CD4-positive, alpha-beta T cell (primary cell): ENCODE data around the gene NUP62. TPM values are rescaled to one million over a fixed set of nuclear protein-coding genes. Genes with fewer than 3 reads are reported as not detected.

Experiments used
- ATAC-seq: fragments of 200-7000 bp; cut with Tn5 transposase; one replicate; pipeline ENCODE4 v1.10.0; 2022; ENCODE audit warnings: mild to moderate bottlenecking; ENCODE audit not compliant: poor library complexity
- CTCF ChIA-PET: fragments of 350-600 bp; sonication (Branson Sonifier 250); formaldehyde crosslinking; loops from one replicate; lab custom pipeline; 2021; ENCODE audit warnings: antibody characterized with exemption, inconsistent platforms; lab: Charles Lee
- POLR2A ChIA-PET: fragments of 350-600 bp; sonication (Branson Sonifier 250); formaldehyde crosslinking; loops from one replicate; lab custom pipeline; 2021; ENCODE audit warnings: antibody characterized with exemption, inconsistent platforms; lab: Charles Lee
- DNase-seq, 14 experiments: peaks; one replicate each; pipeline ENCODE4 v3.0.0-alpha.2; 2013 to 2020; ENCODE audit warnings: mixed read lengths in 2 of 14
- H3K27ac ChIP-seq, 2 donors: one replicate each; pipeline versions ENCODE4 v1.5.1 to v1.7.0; 2013; ENCODE audit warnings: low read length in 2 of 2, low read depth in 1 of 2, mild to moderate bottlenecking in 1 of 2
- H3K27me3 ChIP-seq, 2 experiments: 1 replicate in 1 of 2; 2 replicates in 1 of 2; pipeline versions ENCODE4 v1.6.1 to v1.7.0; 2013; ENCODE audit warnings: low read length in 2 of 2, control low read depth in 1 of 2, mild to moderate bottlenecking in 1 of 2, moderate library complexity in 1 of 2; ENCODE audit not compliant: insufficient read depth in 2 of 2, control insufficient read depth in 1 of 2
- H3K36me3 ChIP-seq: one replicate; pipeline ENCODE4 v1.6.1; 2013; ENCODE audit warnings: low read length, control low read depth; ENCODE audit not compliant: insufficient read depth
- H3K4me1 ChIP-seq: one replicate; pipeline ENCODE4 v1.6.1; 2013; ENCODE audit warnings: low read length, control low read depth; ENCODE audit not compliant: insufficient read depth
- H3K4me3 ChIP-seq: one replicate; pipeline ENCODE4 v1.5.1; 2013; ENCODE audit warnings: mild to moderate bottlenecking, low read length, moderate library complexity
- H3K9me3 ChIP-seq, 2 experiments: 1 replicate in 1 of 2; 2 replicates in 1 of 2; pipeline versions ENCODE4 v1.6.1 to v1.7.0; 2013; ENCODE audit warnings: low read length in 2 of 2, mild to moderate bottlenecking in 2 of 2, control low read depth in 1 of 2, moderate library complexity in 1 of 2; ENCODE audit not compliant: control insufficient read depth in 1 of 2, insufficient read depth in 1 of 2
- H3K27ac Mint-ChIP-seq: one replicate; pipeline ENCODE4 v1.8.0; 2020; ENCODE audit warnings: mixed read lengths
- H3K27me3 Mint-ChIP-seq: one replicate; pipeline ENCODE4 v1.8.0; 2021; ENCODE audit warnings: mixed read lengths
- H3K36me3 Mint-ChIP-seq: one replicate; pipeline ENCODE4 v1.8.0; 2021; ENCODE audit warnings: low read depth, mixed read lengths
- H3K4me1 Mint-ChIP-seq: one replicate; pipeline ENCODE4 v1.8.0; 2021; ENCODE audit warnings: low read depth, mixed read lengths
- H3K4me3 Mint-ChIP-seq: one replicate; pipeline ENCODE4 v1.8.0; 2020; ENCODE audit warnings: mild to moderate bottlenecking, mixed read lengths
- H3K9me3 Mint-ChIP-seq: one replicate; pipeline ENCODE4 v1.8.0; 2020; ENCODE audit warnings: mixed read lengths
- CTCF ChIP-seq: fragments of 200-600 bp; IDR thresholded peaks from one replicate; pipeline ENCODE4 v1.8.0; 2022; ENCODE audit warnings: antibody characterized with exemption, mild to moderate bottlenecking
- intact Hi-C, 2 experiments: fragments of 100-400 bp; cut with DNase I in 1 of 2; cut with micrococcal nuclease in 1 of 2; formaldehyde crosslinking; loops; one replicate each; pipeline versions ENCODE4 v1.15.1 to v1.9.0; 2023 to 2025; cut with DNase I, micrococcal nuclease
- total RNA-seq, 174 experiments: library from RNA in 2 of 174; stranded (reverse) in 2 of 174; gene quantifications; one replicate each; pipeline ENCODE4 v1.2.3 and lab custom pipeline; 2021 to 2026

Gene NUP62
- total RNA-seq, 2 experiments from 2014 or later: 19.2 to 21.7 TPM

DNA sequence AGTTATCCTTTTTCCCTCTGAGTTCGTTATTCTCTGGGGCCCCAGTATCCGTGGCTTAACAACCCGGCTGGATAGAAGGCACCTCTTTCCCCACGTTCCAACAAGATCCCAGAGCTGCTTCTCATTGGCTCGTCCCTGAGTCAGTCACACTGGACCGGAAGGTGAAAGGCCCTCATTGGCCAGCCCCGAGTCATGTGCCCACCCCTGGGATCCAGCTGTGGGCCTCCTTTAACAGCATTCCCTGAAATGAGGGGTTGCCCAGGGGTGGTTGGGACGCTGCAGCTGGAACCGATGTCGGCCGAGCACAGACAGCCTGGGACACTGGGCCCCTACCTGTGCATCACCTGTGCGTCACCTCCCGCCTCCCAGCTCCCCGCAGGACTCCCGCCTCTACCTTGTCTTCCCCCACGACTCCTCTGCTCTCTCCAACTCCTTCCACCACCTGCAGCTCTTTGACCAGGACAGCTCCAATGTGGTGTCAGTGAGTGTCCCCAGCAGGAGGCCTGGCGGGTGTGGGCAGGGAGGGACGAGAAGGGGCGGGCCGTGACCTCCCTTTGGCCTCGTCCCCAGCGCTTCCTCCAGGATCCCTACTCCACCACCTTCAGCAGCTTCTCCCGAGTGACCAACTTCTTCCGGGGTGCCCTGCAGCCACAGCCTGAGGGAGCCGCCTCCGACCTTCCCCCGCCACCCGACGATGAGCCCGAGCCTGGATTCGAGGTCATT, 47.5 kb downstream of the NUP62 start:
- Histone ChIP-seq H3K36me3 (peaks cover 74% of the 10 kb centered on the region), H3K27me3 (no peaks in the 10 kb centered on the region), H3K4me1 (peaks cover 23% of the 10 kb centered on the region), H3K4me3 (no peak overlapping the region), H3K27ac (no peak overlapping the region), H3K9me3 (peaks cover 0 to 3% of the 10 kb centered on the region in 2 experiments)
- no peak for DNase-seq
- TF ChIP-seq CTCF: no peak
- ATAC-seq: no peak
- no peaks in the 10 kb centered on the region for H3K27me3 Mint-ChIP-seq
- peaks cover 13% of the 10 kb centered on the region for H3K4me1 Mint-ChIP-seq
- CTCF ChIA-PET: no interaction called here
- H3K4me3 Mint-ChIP-seq: no peak overlapping the region
- intact Hi-C loops: no loop called here
- H3K36me3 Mint-ChIP-seq: peaks cover 64% of the 10 kb centered on the region
- H3K27ac Mint-ChIP-seq: no peak overlapping the region
- no peaks in the 10 kb centered on the region for H3K9me3 Mint-ChIP-seq
- POLR2A ChIA-PET: no interaction called here

DNA sequence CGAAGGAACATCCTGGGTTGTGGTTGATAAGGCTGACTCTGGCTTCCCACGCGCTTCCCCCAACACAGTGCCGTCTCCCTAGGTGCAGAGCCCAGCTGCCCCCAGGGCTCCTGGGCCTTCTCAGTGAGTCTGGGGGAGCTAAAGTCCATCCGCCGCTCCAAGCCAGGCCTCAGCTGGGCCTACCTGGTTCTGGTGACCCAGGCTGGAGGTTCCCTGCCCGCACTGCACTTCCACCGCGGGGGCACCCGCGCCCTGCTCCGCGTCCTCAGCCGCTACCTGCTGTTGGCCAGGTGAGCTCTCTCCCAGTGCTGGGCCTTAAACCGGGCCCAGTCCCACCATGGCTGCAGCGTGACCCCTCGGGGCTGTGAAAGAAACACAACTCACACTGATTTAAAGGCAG, 48.1 kb downstream of the NUP62 start:
- peaks cover 60% of the 10 kb centered on the region for H3K36me3 Mint-ChIP-seq

GRCh38 chr19:49880162-49880869, 49.0 kb downstream of the NUP62 start:
- H3K4me1 Mint-ChIP-seq: peaks cover 18% of the 10 kb centered on the region
- DNase-seq (no peak), ATAC-seq (no peak)
- H3K9me3 ChIP-seq: peaks cover 0 to 3% of the 10 kb centered on the region in 2 experiments
- peaks cover 66% of the 10 kb centered on the region for H3K36me3 ChIP-seq
- no peak overlapping the region for H3K27ac Mint-ChIP-seq
- intact Hi-C loops: no loop called here
- H3K4me1 ChIP-seq: peaks cover 30% of the 10 kb centered on the region
- H3K27ac ChIP-seq: no peak overlapping the region
- H3K27me3 Mint-ChIP-seq: no peaks in the 10 kb centered on the region
- H3K4me3 ChIP-seq: no peak overlapping the region
- no peak for TF ChIP-seq CTCF
- H3K27me3 ChIP-seq: no peaks in the 10 kb centered on the region
- ChIA-PET POLR2A (no interaction called here), CTCF (no interaction called here)
- H3K36me3 Mint-ChIP-seq: peaks cover 56% of the 10 kb centered on the region
- peak overlapping the region; percentile 5 for H3K4me3 Mint-ChIP-seq
- H3K9me3 Mint-ChIP-seq: no peaks in the 10 kb centered on the region

More for the DNA sequence above, 48.1 kb downstream of the NUP62 start:
- DNase-seq: no peak
- no peak overlapping the region for H3K4me3 Mint-ChIP-seq
- no peaks in the 10 kb centered on the region for H3K27me3 Mint-ChIP-seq
- Histone ChIP-seq H3K9me3 (peaks cover 0 to 3% of the 10 kb centered on the region in 2 experiments), H3K4me3 (no peak overlapping the region), H3K27ac (no peak overlapping the region), H3K36me3 (peaks cover 71% of the 10 kb centered on the region), H3K27me3 (no peaks in the 10 kb centered on the region), H3K4me1 (peaks cover 23% of the 10 kb centered on the region)
- CTCF ChIA-PET: no interaction called here
- no peak for ATAC-seq
- TF ChIP-seq CTCF: no peak
- peaks cover 13% of the 10 kb centered on the region for H3K4me1 Mint-ChIP-seq
- POLR2A ChIA-PET: no interaction called here
- no peaks in the 10 kb centered on the region for H3K9me3 Mint-ChIP-seq
- no peak overlapping the region for H3K27ac Mint-ChIP-seq
- intact Hi-C loops: no loop called here
